ENCODE data around the gene DMKN.

The DMKN gene

DNA sequence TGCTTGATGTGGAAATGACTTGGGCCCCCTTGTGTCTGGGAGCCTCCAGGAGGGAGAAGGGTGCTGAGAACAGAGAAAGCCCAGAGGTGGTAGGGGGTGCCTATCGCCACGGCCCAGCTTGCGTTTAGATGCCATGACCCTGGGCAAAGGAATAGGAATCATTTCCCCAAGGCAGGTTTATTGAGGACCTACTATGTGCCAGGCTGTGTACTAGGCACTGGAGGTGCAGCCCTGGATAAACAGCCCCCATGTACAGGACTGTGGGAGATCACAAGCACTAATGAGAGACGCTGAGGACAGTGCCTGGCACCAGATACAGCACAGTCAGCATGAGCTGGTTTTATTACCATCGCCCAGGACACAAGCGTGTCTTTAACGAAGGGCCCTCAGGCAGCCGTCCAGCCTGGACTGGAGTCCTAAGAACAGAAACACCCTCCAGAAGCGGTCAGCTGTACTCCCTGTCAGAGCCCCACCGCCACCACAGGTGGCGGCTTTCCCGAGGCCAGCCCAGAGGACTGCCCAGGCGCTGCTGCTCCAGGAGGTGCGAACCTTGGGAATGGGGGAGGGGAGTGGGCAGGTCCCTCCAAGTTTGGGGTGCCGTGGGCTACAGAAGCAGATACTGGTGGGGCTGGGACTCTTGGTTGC lies 36.6 kb upstream of the DMKN start:
- in situ Hi-C loops (cut with HindIII; ENCODE audit: low sequenced_read_pairs) = loop anchor here (5.0 kb wide), 1 partner anchor 87 kb away; no protein-coding TSS in a partner anchor

GRCh38 chr19:35549174-35549788 lies 35.8 kb upstream of the DMKN start:
- in situ Hi-C loops (cut with HindIII; ENCODE audit: low sequenced_read_pairs) = loop anchor here (5.0 kb wide), 1 partner anchor 88 kb away; no protein-coding TSS in a partner anchor

GRCh38 chr19:35546532-35546931 lies 33.1 kb upstream of the DMKN start:
- in situ Hi-C loops (cut with HindIII; ENCODE audit: low sequenced_read_pairs) = loop anchor here (5.0 kb wide), 1 partner anchor 91 kb away; no protein-coding TSS in a partner anchor

DNA sequence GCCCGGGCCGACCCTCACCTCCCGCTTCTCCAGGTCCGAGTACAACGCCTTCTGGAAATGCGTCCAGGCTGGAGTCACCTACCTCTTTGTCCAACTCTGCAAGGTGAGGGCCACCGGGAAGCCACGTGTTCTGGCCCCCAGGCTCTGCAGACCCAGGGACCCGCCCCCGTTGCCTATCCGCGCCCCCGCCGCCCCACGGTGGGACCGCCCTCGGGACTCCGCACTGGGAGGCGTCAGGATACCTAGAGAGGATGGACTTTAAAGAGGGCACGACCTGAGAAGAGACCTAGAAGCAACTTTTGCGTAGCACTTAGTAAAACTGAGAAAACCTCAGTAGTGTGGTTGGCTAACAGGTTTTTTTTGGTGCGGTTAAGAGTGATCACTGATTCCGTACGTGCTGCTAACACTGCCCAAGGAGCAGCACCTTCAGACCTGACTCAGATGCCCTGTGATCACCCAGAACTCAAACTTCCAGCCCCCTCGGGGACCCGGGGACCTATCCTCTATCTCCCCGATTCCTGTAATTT lies 32.5 kb upstream of the DMKN start:
- in situ Hi-C loops (cut with HindIII; ENCODE audit: low sequenced_read_pairs) = loop anchor here (5.0 kb wide), 1 partner anchor 91 kb away; no protein-coding TSS in a partner anchor

DNA sequence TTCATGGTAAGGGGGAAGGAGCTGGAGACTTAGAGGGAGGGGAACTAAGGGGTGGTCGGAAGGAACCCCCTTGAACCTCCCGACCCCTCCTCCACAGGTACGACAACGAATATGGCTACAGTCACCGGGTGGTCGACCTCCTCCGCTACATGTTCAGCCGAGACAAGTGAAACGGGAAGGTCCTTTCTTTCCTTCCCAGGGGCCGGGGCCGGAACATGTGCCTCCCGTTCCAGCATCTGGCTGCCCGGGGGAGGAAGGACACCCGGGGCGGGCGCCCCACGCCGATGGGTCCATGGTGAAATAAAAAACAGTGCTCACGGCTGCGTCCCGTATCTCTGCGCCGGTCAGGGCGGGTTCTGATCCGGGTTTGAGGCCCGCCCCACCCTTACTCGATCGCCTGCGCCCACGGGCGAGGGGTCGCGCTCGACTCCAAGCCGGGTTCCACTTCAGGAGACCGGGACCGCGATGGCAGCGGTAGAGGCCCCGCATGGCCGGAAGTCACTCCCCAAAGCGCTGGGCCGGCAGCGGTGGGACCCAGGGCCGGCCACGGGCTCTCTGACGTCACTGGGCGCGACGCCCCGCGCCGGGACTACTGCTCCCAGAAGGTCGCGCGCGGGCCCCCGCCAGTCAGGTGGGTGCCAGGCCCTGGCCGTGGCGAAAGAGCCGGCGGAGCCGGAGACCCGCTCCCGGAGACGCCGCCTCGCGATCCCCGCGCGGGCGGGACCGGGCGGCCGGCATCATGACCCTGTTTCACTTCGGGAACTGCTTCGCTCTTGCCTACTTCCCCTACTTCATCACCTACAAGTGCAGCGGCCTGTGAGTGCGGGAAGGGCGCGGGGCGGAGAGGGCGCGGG lies 31.8 kb upstream of the DMKN start, which contains the start of gene TMEM147:
TMEM147 (plus strand) TSS at position 626 of the 854 bp plus-strand sequence; CDS start at position 740, 114 bp downstream.
- in situ Hi-C loops (cut with HindIII; ENCODE audit: low sequenced_read_pairs) = loop anchor here (5.0 kb wide), 1 partner anchor 92 kb away; no protein-coding TSS in a partner anchor

GRCh38 chr19:35544110-35544802 lies 30.8 kb upstream of the DMKN start:
- in situ Hi-C loops (cut with HindIII; ENCODE audit: low sequenced_read_pairs) = no loop called here

DNA sequence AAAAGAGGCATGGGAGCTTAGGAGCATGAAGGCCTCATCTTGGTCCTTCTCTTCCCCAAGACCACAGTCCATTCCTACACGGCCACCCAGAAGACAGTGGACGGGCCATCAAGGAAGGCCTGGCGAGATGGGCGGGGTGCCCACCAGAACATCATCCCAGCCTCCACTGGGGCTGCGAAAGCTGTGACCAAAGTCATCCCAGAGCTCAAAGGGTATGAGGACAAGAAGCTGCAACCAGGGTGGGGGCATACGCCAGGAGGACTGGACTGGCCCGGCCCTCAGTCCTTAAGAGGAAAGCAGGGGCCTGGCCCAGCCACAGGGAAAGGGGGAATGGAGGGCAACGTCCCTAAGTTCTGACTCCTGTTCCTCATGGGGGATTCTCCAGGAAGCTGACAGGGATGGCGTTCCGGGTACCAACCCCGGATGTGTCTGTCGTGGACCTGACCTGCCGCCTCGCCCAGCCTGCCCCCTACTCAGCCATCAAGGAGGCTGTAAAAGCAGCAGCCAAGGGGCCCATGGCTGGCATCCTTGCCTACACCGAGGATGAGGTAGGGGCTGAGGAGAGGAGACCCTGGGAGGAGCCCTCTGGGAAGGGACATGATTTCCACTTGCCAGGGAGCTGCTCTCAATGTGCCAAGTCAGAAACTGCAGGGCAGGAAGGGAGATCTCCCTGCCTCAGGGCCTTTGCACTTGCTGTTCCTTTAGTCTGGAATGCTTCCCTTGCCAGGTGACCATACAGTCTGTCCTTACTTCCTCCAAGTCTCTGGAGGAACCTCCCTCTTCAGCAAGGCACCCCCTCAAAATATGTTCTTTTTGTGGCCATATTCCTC lies 30.0 kb upstream of the DMKN start:
- in situ Hi-C loops (cut with HindIII; ENCODE audit: low sequenced_read_pairs) = no loop called here

- in situ Hi-C loops (cut with HindIII; ENCODE audit: low sequenced_read_pairs) = no loop called here
Measured at GRCh38 chr19:35542209-35542608, 28.8 kb upstream of the DMKN start.

GRCh38 chr19:35540356-35540927 lies 27.0 kb upstream of the DMKN start:
- in situ Hi-C loops (cut with HindIII; ENCODE audit: low sequenced_read_pairs) = no loop called here

- in situ Hi-C loops (cut with HindIII; ENCODE audit: low sequenced_read_pairs) = no loop called here
Measured at GRCh38 chr19:35539850-35540249, 26.4 kb upstream of the DMKN start.

- in situ Hi-C loops (cut with HindIII; ENCODE audit: low sequenced_read_pairs) = no loop called here
Measured at GRCh38 chr19:35539314-35539713, 25.9 kb upstream of the DMKN start.

- in situ Hi-C loops (cut with HindIII; ENCODE audit: low sequenced_read_pairs) = no loop called here
Measured at GRCh38 chr19:35534803-35535480, 21.5 kb upstream of the DMKN start.

GRCh38 chr19:35533822-35534392 lies 20.5 kb upstream of the DMKN start:
- in situ Hi-C loops (cut with HindIII; ENCODE audit: low sequenced_read_pairs) = no loop called here

DNA sequence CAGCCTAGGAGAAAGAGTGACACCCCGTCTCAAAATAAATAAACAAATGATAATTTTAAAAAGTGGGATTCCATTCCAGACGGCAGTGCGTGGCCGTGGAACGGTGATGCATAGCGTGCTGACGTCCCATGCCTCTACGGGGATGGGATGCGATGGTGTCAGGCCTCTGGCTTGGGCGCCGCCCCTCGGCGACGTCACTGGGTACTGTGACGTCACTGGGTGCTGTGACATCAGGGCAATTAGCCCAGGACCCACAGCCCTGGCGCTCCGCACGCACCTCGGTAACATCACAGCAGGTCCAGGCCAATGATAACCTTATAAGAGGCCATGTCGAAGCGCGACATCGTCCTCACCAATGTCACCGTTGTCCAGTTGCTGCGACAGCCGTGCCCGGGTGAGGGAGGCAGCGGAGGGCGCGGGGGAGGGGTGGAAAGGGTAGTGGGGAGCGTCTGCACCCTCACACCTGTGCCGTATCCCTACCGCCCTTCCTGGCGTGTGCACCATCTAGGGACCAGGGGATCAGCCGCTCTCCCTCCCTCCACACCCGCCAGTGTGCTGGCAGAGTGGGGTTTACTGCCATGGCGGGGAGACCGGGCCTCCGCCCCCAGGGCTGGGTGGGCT lies 19.9 kb upstream of the DMKN start, which contains the start of gene GAPDHS:
GAPDHS (plus strand) TSS at position 256 of the 621 bp plus-strand sequence; CDS start at position 328, 72 bp downstream.
- in situ Hi-C loops (cut with HindIII; ENCODE audit: low sequenced_read_pairs) = no loop called here

DNA sequence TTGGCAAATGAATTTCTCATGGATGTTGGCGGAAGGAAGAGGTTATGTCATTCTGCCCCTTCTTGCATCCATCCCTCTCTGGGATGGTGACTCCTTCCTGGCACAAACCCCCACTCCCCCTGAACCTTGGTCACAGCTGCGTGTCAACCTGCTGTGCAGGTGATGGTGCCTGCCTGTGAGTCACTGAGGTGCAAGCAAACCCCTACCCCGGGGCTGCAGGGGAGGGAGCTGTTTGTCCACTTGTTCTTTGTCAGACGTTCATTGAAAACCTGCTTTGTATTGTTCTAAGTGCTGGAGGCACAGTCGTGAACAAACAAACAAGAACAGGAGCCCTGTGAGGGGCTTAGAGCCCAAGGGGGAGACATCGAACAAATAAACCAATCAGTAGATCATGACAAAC lies 17.8 kb upstream of the DMKN start:
- in situ Hi-C loops (cut with HindIII; ENCODE audit: low sequenced_read_pairs) = no loop called here

DNA sequence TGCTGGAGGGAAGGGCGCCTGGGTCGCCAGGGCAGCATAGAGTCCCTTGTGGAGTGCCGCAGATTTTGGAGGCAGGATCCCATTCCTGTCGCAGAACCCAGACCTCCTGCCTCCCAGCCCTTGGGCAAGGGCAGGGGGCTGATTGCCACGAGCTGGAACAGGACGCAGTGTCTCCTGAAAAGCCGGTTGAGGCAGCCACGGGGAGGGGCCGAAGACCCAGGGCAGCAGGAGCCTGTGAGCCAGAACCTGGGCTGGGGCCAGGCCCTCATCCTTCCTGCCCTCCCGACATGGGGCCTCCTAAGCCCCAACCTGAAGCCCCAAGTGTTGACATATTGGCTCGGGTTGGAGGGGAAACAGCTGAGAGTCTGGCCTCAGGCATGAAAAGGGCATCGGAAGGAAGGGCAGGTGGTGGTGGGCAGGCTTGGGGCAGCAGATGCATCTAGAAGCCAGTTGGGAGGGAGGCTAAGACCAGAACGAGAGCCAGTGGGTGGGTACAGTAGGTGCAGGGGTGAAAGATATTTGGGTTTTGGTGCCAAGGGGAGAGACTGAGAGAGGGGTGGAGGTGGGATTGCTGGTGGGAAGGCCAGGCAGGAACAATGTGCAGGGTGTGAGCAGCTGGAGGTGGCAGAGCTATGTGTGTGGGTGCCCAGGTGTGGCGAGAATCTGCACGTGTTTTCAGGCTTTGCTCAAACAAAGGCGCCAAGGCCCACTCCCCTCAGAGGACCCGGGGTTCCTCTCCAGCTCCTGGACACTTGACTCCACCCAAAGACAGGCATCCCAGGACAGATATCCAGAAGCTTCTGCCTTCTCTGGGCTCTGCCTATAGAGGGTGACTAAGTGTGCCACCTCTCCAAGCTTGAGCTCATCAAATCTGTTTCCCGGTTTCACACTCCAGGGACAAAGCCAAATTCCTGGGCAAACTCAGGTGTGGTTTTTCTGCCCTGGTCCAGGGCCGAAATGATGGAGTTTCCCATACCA lies 16.1 kb upstream of the DMKN start:
- in situ Hi-C loops (cut with HindIII; ENCODE audit: low sequenced_read_pairs) = loop anchor here (10.0 kb wide), 1 partner anchor 305 kb away; no protein-coding TSS in a partner anchor

Data from endothelial cell of hepatic sinusoid (primary cell).